GM23338 (cell line): ENCODE results near the gene VSIG8. TPM values are rescaled to one million over a fixed set of nuclear protein-coding genes. Genes with fewer than 3 reads are reported as not detected.

Experiments
- ATAC-seq: fragments of 200-7000 bp; cut with Tn5 transposase; 3 replicates; pipeline ENCODE4 v1.9.1; 2020
- DNase-seq: peaks from one replicate; pipeline ENCODE4 v3.0.0-alpha.2; 2015; ENCODE audit warnings: low spot score
- H2AFZ ChIP-seq: fragments of 200-600 bp; sonication (generic); 2 replicates; pipeline ENCODE4 v1.8.0; 2016; ENCODE audit warnings: antibody characterized with exemption, mild to moderate bottlenecking, moderate library complexity
- H3F3A ChIP-seq: fragments of 200-600 bp; sonication (generic); replicated peaks from 2 replicates; pipeline ENCODE4 v1.8.0; 2017; ENCODE audit warnings: antibody characterized with exemption, mixed run types, low read depth
- H3K27ac ChIP-seq: fragments of 200-600 bp; sonication (generic); 2 replicates; pipeline ENCODE4 v1.6.1; 2016; ENCODE audit warnings: low read depth
- H3K27me3 ChIP-seq: fragments of 200-600 bp; sonication (generic); 2 replicates; pipeline ENCODE4 v1.8.0; 2016; ENCODE audit warnings: mild to moderate bottlenecking, mixed run types, moderate library complexity; ENCODE audit not compliant: insufficient read depth
- H3K36me3 ChIP-seq: fragments of 200-600 bp; sonication (generic); 2 replicates; pipeline ENCODE4 v1.8.0; 2016; ENCODE audit warnings: mild to moderate bottlenecking; ENCODE audit not compliant: insufficient read depth
- H3K4me1 ChIP-seq: fragments of 200-600 bp; sonication (generic); 2 replicates; pipeline ENCODE4 v1.8.0; 2016; ENCODE audit warnings: mild to moderate bottlenecking, moderate library complexity; ENCODE audit not compliant: insufficient read depth
- H3K4me2 ChIP-seq: fragments of 200-600 bp; sonication (generic); 2 replicates; pipeline ENCODE4 v1.7.1; 2017; ENCODE audit warnings: mixed run types
- H3K4me3 ChIP-seq: fragments of 200-600 bp; sonication (generic); 2 replicates; pipeline ENCODE4 v1.6.1; 2016; ENCODE audit warnings: mixed run types
- H3K79me2 ChIP-seq: fragments of 200-600 bp; sonication (generic); replicated peaks from 2 replicates; pipeline ENCODE4 v1.8.0; 2017; ENCODE audit warnings: mild to moderate bottlenecking; ENCODE audit not compliant: insufficient read depth
- H3K9me2 ChIP-seq: fragments of 200-600 bp; sonication (generic); 2 replicates; pipeline ENCODE4 v1.8.0; 2017; ENCODE audit not compliant: insufficient read depth
- H4K20me1 ChIP-seq: fragments of 200-600 bp; sonication (generic); replicated peaks from 2 replicates; pipeline ENCODE4 v1.8.0; 2017; ENCODE audit warnings: mild to moderate bottlenecking; ENCODE audit not compliant: insufficient read depth
- H3K27ac Mint-ChIP-seq: 2 replicates; pipeline ENCODE4 v1.8.0; 2020; ENCODE audit warnings: inconsistent platforms, mild to moderate bottlenecking, moderate library complexity, mixed read lengths
- H3K27me3 Mint-ChIP-seq: 3 replicates; pipeline ENCODE4 v1.8.0; 2022; ENCODE audit warnings: low read depth, mild to moderate bottlenecking, moderate library complexity, mixed read lengths, inconsistent platforms; ENCODE audit not compliant: insufficient read depth, poor library complexity
- H3K36me3 Mint-ChIP-seq: 3 replicates; pipeline ENCODE4 v1.8.0; 2021; ENCODE audit warnings: low read depth, mild to moderate bottlenecking, inconsistent platforms, moderate library complexity, mixed read lengths
- H3K4me1 Mint-ChIP-seq: 3 replicates; pipeline ENCODE4 v1.8.0; 2020; ENCODE audit warnings: mild to moderate bottlenecking, inconsistent platforms, mixed read lengths
- H3K4me3 Mint-ChIP-seq: 3 replicates; pipeline ENCODE4 v1.8.0; 2021; ENCODE audit warnings: moderate library complexity, mild to moderate bottlenecking, inconsistent platforms, mixed read lengths
- H3K9me3 Mint-ChIP-seq: 3 replicates; pipeline ENCODE4 v1.8.0; 2020; ENCODE audit warnings: moderate library complexity, mild to moderate bottlenecking, inconsistent platforms, mixed read lengths
- CREB1 ChIP-seq: fragments of 250-450 bp; sonication (Bioruptor Pico); IDR thresholded peaks from 2 replicates; pipeline ENCODE4 v1.5.0; 2020; ENCODE audit warnings: low read depth, mild to moderate bottlenecking, moderate library complexity
- ETS1 ChIP-seq: IDR thresholded peaks from 2 replicates; pipeline ENCODE4 v1.6.1; 2016; ENCODE audit warnings: antibody characterized with exemption
- EZH2 ChIP-seq: fragments of 200-600 bp; sonication (generic); IDR thresholded peaks from one replicate; pipeline ENCODE4 v1.8.0; 2017; ENCODE audit warnings: antibody characterized with exemption, mild to moderate bottlenecking, low read depth; ENCODE audit not compliant: unreplicated experiment
- EZH2phosphoT487 ChIP-seq: fragments of 200-600 bp; sonication (generic); IDR thresholded peaks from one replicate; pipeline ENCODE4 v1.8.1; 2018; ENCODE audit warnings: antibody characterized with exemption; ENCODE audit not compliant: unreplicated experiment
- JUNB ChIP-seq: IDR thresholded peaks from one replicate; pipeline ENCODE4 v1.6.1; 2016; ENCODE audit warnings: antibody characterized with exemption; ENCODE audit not compliant: unreplicated experiment
- NANOG ChIP-seq: IDR thresholded peaks from 2 replicates; pipeline ENCODE4 v1.6.1; 2016; ENCODE audit warnings: antibody characterized with exemption, borderline replicate concordance
- POLR2AphosphoS5 ChIP-seq: IDR thresholded peaks from 2 replicates; pipeline ENCODE4 v1.6.1; 2016; ENCODE audit warnings: antibody characterized with exemption, low read depth
- REST ChIP-seq: IDR thresholded peaks from one replicate; pipeline ENCODE4 v1.6.1; 2018; ENCODE audit warnings: antibody characterized with exemption; ENCODE audit not compliant: unreplicated experiment
- STAT1 ChIP-seq: IDR thresholded peaks from one replicate; pipeline ENCODE4 v1.6.1; 2016; ENCODE audit warnings: antibody characterized with exemption; ENCODE audit not compliant: unreplicated experiment
- ZNF114 ChIP-seq: fragments of 250-450 bp; sonication (Bioruptor Pico); IDR thresholded peaks from 2 replicates; pipeline ENCODE4 v1.5.0; 2020; ENCODE audit warnings: mild to moderate bottlenecking, moderate library complexity
- ZNF331 ChIP-seq: fragments of 250-450 bp; sonication (Bioruptor Pico); IDR thresholded peaks from 2 replicates; pipeline ENCODE4 v1.5.0; 2020; ENCODE audit warnings: low read depth, mild to moderate bottlenecking, moderate library complexity
- polyA plus RNA-seq: library from polyadenylated mRNA; unstranded; fragments of >200 nt; fragmentation: Nextera tagmentation; extraction: Ambion mirVana; gene quantifications from 2 replicates; pipeline ENCODE4 v1.2.1, GENCODE V29; 2016
- total RNA-seq: library from RNA; depleted of rRNA; stranded (reverse); fragments of >200 nt; shearing (Covaris generic); gene quantifications from 2 replicates; pipeline ENCODE4 v1.2.3, GENCODE V29; 2014

Gene VSIG8
- total and polyA plus RNA-seq, 2 experiments from 2014 or later = not detected

- peak; percentile 17; the same call in 1 of the 3 replicates for ATAC-seq
These were observed 1.2 kb downstream of the VSIG8 start for GRCh38 chr1:159861218-159861617.

GRCh38 chr1:159860456-159860855 lies 2.0 kb downstream of the VSIG8 start:
- no peak overlapping the region for H3K4me3 Mint-ChIP-seq
- no peaks in the 10 kb centered on the region; the same call in 2 of the 3 replicates for H3K36me3 Mint-ChIP-seq
- H3K36me3 ChIP-seq = no peaks in the 10 kb centered on the region
- no peaks in the 10 kb centered on the region for H4K20me1 ChIP-seq
- no peak overlapping the region for H3K27ac ChIP-seq
- H3K9me2 ChIP-seq = no peaks in the 10 kb centered on the region
- H3K4me2 ChIP-seq = no peak overlapping the region
- H3K9me3 Mint-ChIP-seq = no peaks in the 10 kb centered on the region; the same call in 2 of the 3 replicates
- peaks cover 15% of the 10 kb centered on the region for H3K27me3 Mint-ChIP-seq
- no peaks in the 10 kb centered on the region for H3F3A ChIP-seq
- DNase-seq (no peak), ATAC-seq (no peak)
- H3K27ac Mint-ChIP-seq = no peak overlapping the region
- peaks cover 14% of the 10 kb centered on the region for H3K27me3 ChIP-seq
- H3K79me2 ChIP-seq = no peaks in the 10 kb centered on the region
- no peaks in the 10 kb centered on the region; the same call in 2 of the 3 replicates for H3K4me1 Mint-ChIP-seq
- H3K4me3 ChIP-seq = no peak overlapping the region
- no peaks in the 10 kb centered on the region for H3K4me1 ChIP-seq
- H2AFZ ChIP-seq = no peak overlapping the region
- TF ChIP-seq EZH2phosphoT487 (no peak), EZH2 (no peak), JUNB (no peak), NANOG (no peak), ZNF114 (CRISPR knock-in tag) (no peak), POLR2AphosphoS5 (no peak), ZNF331 (no peak), REST (no peak), STAT1 (no peak), CREB1 (CRISPR knock-in tag) (no peak), ETS1 (no peak)

More at GRCh38 chr1:159861218-159861617, 1.2 kb downstream of the VSIG8 start:
- H3K27ac ChIP-seq = no peak overlapping the region
- no peaks in the 10 kb centered on the region for H3K9me2 ChIP-seq
- no peaks in the 10 kb centered on the region for H4K20me1 ChIP-seq
- H2AFZ ChIP-seq = no peak overlapping the region
- Mint-ChIP-seq H3K9me3 (no peaks in the 10 kb centered on the region; the same call in 2 of the 3 replicates), H3K4me3 (no peak overlapping the region), H3K27me3 (peaks cover 14% of the 10 kb centered on the region), H3K27ac (no peak overlapping the region), H3K4me1 (no peaks in the 10 kb centered on the region; the same call in 2 of the 3 replicates), H3K36me3 (no peaks in the 10 kb centered on the region)
- H3K79me2 ChIP-seq = no peaks in the 10 kb centered on the region
- no peak overlapping the region for H3K4me2 ChIP-seq
- H3K4me1 ChIP-seq = no peaks in the 10 kb centered on the region
- no peaks in the 10 kb centered on the region for H3F3A ChIP-seq
- no peak for TF ChIP-seq NANOG
- no peak for TF ChIP-seq JUNB
- TF ChIP-seq EZH2 = no peak
- no peaks in the 10 kb centered on the region for H3K36me3 ChIP-seq
- no peak overlapping the region for H3K4me3 ChIP-seq
- DNase-seq = no peak
- H3K27me3 ChIP-seq = peaks cover 7% of the 10 kb centered on the region; the same call in 1 of the 2 replicates
